Measurements from ENCODE around the gene ARHGAP12.

DNA sequence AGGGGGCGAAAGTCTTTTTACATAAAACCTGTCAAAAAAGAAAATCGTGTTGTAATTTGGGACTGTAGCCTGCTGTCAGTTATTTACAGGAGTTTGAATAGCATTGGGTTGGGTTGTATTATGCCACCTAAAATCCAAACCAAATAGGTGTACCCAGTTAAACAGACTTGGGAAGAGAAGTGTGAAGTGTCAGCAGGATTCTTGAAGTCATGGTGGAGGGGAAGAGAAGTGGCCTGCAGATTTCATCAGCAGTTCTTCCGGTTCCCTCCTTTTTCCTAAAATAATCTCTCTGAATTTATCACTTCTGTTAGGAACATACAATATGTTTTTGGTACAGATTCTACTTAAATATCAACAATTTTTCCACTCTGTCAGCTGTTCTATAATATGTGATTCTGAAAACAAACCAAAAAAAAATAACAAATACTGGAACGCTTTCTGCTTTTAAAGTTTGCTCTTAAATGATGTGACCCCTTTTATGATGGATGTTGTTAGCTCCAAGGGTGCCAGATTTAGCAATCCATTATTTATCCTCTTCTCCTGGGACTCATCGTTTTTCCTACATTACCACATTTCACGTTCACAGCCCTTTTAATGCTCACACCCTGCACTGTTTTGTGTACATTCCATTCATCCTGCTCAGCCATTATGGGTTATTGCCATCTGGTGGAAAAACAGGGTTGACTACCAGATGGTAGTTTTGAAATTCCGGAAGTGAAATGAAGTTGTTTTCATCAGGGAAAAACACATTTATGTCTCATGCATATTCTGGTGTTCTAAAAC, 18.7 kb upstream of the ARHGAP12 start:
- TF ChIP-seq CTCF (IDR thresholded peaks at IDR 0.05) (peak; percentile 29; the same call in 1 of the 2 replicates), ZFX (IDR thresholded peaks at IDR 0.05; ENCODE audit: borderline replicate concordance) (no peak)
